GM19193 (cell line): ENCODE data around the gene PCDHAC2.

Source experiments
- POLR2A ChIP-seq: IDR thresholded peaks from 4 replicates; pipeline ENCODE4 v1.6.1; 2011; ENCODE audit not compliant: insufficient read depth, insufficient read length; ENCODE audit errors: extremely low read depth

The PCDHAC2 gene

DNA sequence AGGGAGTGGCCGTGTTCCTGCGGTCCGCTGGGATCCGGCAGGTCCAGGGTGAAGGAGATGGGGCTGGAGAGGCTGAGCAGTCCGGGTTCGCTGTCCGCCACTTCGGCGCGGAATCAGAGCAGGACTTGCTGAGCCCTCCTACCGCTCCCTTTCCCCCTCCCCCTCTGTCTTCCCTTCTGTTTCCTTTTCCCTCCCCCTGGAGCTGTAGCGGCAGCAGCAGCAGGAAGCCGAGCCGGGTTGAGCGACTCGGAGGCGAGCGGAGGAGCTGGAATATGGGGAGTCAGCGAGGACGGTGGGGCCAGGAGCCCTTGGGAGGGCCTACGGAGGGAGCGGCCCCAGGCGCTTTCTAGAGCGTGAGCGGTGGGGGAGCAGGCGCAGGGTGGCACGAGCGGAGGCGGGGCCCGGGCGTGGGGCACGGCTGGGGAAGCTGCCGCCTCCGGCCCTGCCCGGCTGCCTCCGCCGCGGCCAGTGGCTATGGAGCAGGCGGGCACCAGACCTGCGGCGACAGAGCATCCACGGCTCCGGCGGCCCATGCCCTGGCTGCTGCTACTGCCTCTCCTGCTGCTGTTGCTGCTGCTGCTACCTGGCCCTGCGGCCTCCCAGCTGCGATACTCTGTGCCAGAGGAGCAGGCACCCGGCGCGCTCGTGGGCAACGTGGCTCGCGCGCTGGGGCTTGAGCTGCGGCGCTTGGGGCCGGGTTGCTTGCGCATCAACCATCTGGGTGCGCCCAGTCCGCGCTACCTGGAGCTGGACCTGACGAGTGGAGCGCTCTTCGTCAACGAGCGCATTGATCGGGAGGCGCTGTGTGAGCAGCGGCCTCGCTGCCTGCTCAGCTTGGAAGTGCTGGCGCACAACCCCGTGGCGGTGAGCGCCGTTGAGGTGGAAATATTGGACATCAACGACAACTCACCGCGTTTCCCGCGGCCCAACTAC lies at the start of gene PCDHAC2:
TSS of gene PCDHAC2 (plus strand) at position 184 of the 933 bp plus-strand sequence. CDS start at position 475, 291 bp downstream.
- TF ChIP-seq POLR2A: no peak

DNA sequence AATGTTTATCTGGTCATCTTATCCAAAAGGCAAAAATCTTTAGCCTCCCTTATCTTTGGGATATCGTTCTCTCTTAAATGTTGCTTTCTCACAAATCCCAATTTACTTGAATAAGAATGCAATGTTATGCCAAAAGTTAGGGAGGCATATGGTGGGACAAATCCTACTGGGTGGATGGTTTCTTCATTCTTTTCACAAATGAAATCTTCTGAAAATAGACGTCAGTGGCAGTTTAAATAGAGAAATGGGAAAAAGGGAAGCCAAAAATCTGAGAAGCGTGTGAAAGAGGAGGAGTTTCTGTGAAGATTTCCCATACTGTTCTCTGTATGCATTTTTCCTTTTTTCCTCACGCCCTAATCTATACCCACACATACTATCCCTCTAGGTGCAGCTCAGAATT lies 42.7 kb upstream of the PCDHAC2 start:
- no peak for TF ChIP-seq POLR2A

- TF ChIP-seq POLR2A: no peak
Observed at GRCh38 chr5:140925806-140926442, 40.4 kb upstream of the PCDHAC2 start, which contains the start of gene PCDHAC1. Gene PCDHAC1, plus strand, starts transcription at chr5:140926299. Its CDS starts 594 bp downstream, at chr5:140926893.

DNA sequence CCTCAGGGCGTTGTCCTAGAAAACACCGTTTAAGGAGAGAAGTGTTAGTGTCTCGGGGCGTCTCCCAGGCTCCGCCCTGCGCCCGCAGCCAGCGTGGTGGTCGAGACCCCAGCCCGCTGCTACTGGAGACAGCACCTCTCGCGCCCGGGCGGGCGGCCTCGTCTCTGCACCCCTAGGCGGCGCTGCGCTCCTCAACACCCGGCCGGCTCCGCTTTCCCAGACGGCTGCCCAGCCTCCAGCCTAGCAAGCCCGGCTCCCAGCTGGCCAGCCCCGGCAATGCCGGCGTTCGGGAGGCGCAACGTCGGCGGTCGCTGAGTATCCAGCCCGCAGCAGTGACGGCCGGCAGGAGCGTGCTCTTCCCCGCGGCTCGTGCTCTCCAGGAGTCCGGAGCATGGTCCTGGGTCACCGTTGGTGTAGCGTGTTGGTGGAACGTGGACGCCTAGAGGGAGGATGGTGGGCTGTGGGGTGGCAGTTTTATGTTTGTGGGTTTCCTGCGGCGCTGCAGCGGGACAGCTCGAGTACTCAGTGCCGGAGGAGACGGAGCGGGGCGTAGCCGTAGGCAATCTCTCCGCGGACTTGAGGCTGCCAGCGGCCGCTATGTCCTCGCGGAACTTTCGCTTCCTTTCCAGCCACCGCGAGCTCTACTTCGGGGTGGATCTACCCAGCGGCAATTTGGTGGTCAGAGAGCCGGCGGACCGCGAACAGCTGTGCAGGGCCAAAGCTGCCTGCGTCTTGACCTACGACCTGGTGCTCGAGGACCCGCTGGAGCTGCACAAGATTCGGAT lies 39.6 kb upstream of the PCDHAC2 start:
- no peak for TF ChIP-seq POLR2A

DNA sequence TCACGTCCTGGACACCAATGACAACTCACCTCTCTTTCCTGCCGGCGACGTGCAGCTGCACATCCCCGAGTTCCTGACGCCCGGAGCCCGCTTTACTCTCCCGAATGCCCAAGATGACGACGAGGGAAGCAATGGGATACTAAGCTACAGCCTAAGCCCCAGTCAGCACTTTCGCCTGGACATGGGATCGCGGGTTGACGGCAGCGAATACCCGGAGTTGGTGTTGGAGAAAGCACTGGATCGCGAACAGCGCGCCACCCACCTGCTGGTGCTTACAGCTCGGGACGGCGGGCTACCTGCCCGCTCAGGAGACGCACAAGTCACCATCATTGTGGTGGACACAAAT lies 39.1 kb upstream of the PCDHAC2 start:
- no peak for TF ChIP-seq POLR2A

DNA sequence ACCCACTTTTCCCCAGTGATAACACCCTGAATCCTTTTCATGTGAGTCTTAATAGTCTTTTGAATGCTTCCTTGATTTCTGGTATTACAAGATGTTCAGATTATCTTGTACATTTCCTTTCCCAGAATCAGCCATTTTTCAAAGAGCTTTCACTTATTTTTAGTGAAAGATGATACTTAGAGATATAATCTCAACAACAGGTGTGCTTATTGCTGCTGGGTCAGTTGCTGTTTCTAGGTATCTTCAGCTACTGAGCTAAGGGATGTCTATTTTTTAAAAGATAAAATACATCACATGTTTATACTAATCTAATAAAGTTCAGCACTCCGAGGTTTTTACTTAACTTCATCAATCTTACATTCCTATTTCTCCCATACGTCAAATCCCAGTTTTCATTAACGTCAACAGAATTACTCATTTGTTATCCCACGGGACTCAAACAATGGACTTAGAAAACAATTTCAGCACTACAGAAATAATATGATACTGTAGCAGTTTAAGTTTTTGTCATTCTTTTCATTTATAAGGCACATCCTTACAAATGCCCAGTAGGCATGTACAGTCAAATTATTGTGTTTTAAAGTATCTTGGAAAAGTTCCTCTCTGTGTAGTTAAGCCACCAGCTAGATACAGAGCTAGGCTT lies 31.2 kb upstream of the PCDHAC2 start:
- TF ChIP-seq POLR2A: no peak

GRCh38 chr5:140946578-140946977 lies 19.7 kb upstream of the PCDHAC2 start:
- no peak for TF ChIP-seq POLR2A

- TF ChIP-seq POLR2A: no peak
Observed at GRCh38 chr5:140951636-140952035, 14.6 kb upstream of the PCDHAC2 start.

DNA sequence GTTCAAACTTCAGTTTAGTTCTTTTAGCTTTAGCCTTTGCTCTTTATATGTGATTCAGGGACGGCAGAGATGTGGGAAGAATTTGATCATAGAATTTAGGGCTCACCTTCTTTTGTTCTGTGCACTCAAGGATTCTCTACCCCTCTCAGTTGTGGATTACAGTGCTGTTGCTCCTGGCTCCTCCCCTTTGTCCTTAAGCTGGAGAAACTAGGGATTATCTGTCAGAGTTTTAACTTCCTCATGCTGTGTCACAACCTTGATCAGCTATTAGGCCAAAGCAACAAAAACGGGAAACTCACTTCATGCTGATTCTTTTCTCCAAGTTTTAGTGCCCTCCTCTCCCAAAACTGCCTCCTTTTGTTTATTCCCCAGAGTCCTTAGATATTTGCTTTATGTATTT lies 13.0 kb upstream of the PCDHAC2 start:
- TF ChIP-seq POLR2A: no peak

DNA sequence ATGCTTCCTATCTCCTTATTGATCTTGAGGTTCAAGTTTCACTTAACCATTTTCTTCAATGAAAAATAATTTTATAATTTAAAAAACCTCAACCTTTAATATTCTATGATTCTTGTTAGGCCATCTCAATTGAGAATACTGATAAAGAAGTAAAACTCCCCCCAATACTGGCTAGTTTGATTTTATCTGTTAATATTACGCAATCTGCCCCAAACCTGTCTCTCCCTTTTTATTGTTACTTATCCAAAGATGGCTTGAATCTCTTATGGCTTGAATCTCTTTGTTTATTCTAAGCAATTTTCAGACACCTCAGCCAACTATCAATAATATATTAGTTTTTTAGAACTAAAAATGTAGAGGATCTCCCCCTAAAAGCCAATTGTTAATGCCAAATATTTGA lies 4.1 kb upstream of the PCDHAC2 start:
- no peak for TF ChIP-seq POLR2A

GRCh38 chr5:140964356-140964755 lies 1.9 kb upstream of the PCDHAC2 start:
- no peak for TF ChIP-seq POLR2A

- no peak for TF ChIP-seq POLR2A
Observed at GRCh38 chr5:140965905-140966292, 377 bp upstream of the PCDHAC2 start.

DNA sequence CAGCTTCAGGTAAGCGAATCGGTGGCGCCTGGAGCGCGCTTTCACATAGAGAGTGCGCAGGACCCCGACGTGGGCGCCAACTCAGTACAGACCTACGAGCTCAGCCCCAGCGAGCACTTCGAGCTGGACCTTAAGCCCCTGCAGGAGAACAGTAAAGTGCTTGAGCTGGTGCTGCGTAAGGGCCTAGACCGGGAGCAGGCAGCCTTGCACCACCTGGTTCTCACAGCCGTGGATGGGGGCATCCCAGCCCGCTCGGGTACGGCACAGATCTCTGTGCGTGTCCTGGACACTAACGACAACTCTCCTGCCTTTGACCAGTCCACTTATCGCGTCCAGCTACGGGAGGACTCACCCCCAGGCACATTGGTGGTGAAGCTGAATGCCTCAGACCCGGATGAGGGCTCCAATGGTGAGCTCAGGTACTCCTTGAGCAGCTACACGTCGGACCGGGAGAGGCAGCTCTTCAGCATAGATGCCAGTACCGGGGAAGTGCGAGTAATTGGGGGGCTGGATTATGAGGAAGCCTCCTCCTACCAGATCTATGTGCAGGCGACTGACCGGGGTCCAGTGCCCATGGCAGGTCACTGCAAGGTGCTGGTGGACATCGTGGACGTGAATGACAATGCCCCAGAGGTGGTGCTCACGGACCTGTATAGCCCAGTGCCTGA lies 1.1 kb downstream of the PCDHAC2 start:
- TF ChIP-seq POLR2A: no peak

- TF ChIP-seq POLR2A: no peak
Observed at GRCh38 chr5:140969880-140970279, 3.6 kb downstream of the PCDHAC2 start.
